GM18861 (cell line): ENCODE data around the gene BCAP29.

Experiments
- ATAC-seq: cut with Tn5 transposase; IDR thresholded peaks from one replicate; pipeline ENCODE4 v1.9.1; 2021; ENCODE audit not compliant: unreplicated experiment

BCAP29 gene

GRCh38 chr7:107661865-107662379, 81.9 kb downstream of the BCAP29 start:
- ATAC-seq: no peak

- ATAC-seq: no peak
Observed at GRCh38 chr7:107663196-107663595, 83.2 kb downstream of the BCAP29 start.

GRCh38 chr7:107666790-107667189, 86.7 kb downstream of the BCAP29 start:
- no peak for ATAC-seq

- ATAC-seq: no peak
Observed at GRCh38 chr7:107667341-107667740, 87.3 kb downstream of the BCAP29 start.

- ATAC-seq: no peak
Observed at GRCh38 chr7:107668296-107668695, 88.2 kb downstream of the BCAP29 start.
